HG02852 (cell line): ENCODE results near the gene CEP72.

ENCODE experiments used
- ATAC-seq: cut with Tn5 transposase; IDR thresholded peaks from one replicate; pipeline ENCODE4 v1.9.1; 2021; ENCODE audit warnings: mild to moderate bottlenecking, moderate library complexity; ENCODE audit not compliant: unreplicated experiment

The CEP72 gene

GRCh38 chr5:652023-652515, 39.9 kb downstream of the CEP72 start:
- no peak for ATAC-seq

- ATAC-seq, result no peak
These were observed 40.7 kb downstream of the CEP72 start for GRCh38 chr5:652773-653350.

- no peak for ATAC-seq
These were observed 42.1 kb downstream of the CEP72 start for GRCh38 chr5:654071-654778.

- ATAC-seq, result no peak
These were observed 43.3 kb downstream of the CEP72 start for GRCh38 chr5:655406-655805.

GRCh38 chr5:657570-657969, 45.4 kb downstream of the CEP72 start:
- ATAC-seq, result no peak

GRCh38 chr5:658103-658502, 46.0 kb downstream of the CEP72 start:
- ATAC-seq, result no peak

GRCh38 chr5:659496-660263, 47.5 kb downstream of the CEP72 start:
- ATAC-seq, result no peak

GRCh38 chr5:660491-661030, 48.4 kb downstream of the CEP72 start:
- ATAC-seq, result no peak

- no peak for ATAC-seq
These were observed 50.0 kb downstream of the CEP72 start for GRCh38 chr5:661891-662750.

- ATAC-seq, result no peak
These were observed 50.8 kb downstream of the CEP72 start for GRCh38 chr5:662751-663435.

- no peak for ATAC-seq
These were observed 51.5 kb downstream of the CEP72 start for GRCh38 chr5:663436-664342.

- ATAC-seq, result no peak
These were observed 52.3 kb downstream of the CEP72 start for GRCh38 chr5:664343-664993.

- ATAC-seq, result no peak
These were observed 52.8 kb downstream of the CEP72 start for GRCh38 chr5:664994-665360.

GRCh38 chr5:665541-665955, 53.4 kb downstream of the CEP72 start:
- no peak for ATAC-seq

GRCh38 chr5:665956-666711, 54.0 kb downstream of the CEP72 start:
- ATAC-seq, result no peak

- ATAC-seq, result no peak
These were observed 54.8 kb downstream of the CEP72 start for GRCh38 chr5:666816-667498.

GRCh38 chr5:668283-668995, 56.3 kb downstream of the CEP72 start:
- no peak for ATAC-seq
